IPS-20b (cell line): Measurements from ENCODE around the gene GTF2E1.
"Not testable (repeated sequence)": the region's sequence is repeated elsewhere in the genome, so short reads cannot be mapped to it uniquely, and the experiment has no call there.

ENCODE experiments used
- H3K27ac ChIP-seq: one replicate; pipeline ENCODE4 v1.5.1; 2013; ENCODE audit warnings: low read length
- H3K27me3 ChIP-seq: 2 replicates; pipeline ENCODE4 v1.6.1; 2013; ENCODE audit warnings: mild to moderate bottlenecking, low read length, inconsistent platforms; ENCODE audit not compliant: insufficient read depth
- H3K36me3 ChIP-seq: 2 replicates; pipeline ENCODE4 v1.6.1; 2013; ENCODE audit warnings: low read depth, mild to moderate bottlenecking, inconsistent platforms, low read length, moderate library complexity; ENCODE audit not compliant: insufficient read depth
- H3K4me1 ChIP-seq: 2 replicates; pipeline ENCODE4 v1.6.1; 2013; ENCODE audit warnings: mild to moderate bottlenecking, control low read depth, inconsistent platforms, low read length, moderate library complexity; ENCODE audit not compliant: insufficient read depth
- H3K4me3 ChIP-seq: 2 replicates; pipeline ENCODE4 v1.5.1; 2013; ENCODE audit warnings: mild to moderate bottlenecking, low read length, inconsistent platforms
- H3K9ac ChIP-seq: 2 replicates; pipeline ENCODE4 v1.6.1; 2013; ENCODE audit warnings: low read depth, mild to moderate bottlenecking, inconsistent platforms, low read length, moderate library complexity
- H3K9me3 ChIP-seq: 2 replicates; pipeline ENCODE4 v1.6.1; 2013; ENCODE audit warnings: mild to moderate bottlenecking, low read depth, low read length, inconsistent platforms; ENCODE audit not compliant: insufficient read depth

The GTF2E1 gene

DNA sequence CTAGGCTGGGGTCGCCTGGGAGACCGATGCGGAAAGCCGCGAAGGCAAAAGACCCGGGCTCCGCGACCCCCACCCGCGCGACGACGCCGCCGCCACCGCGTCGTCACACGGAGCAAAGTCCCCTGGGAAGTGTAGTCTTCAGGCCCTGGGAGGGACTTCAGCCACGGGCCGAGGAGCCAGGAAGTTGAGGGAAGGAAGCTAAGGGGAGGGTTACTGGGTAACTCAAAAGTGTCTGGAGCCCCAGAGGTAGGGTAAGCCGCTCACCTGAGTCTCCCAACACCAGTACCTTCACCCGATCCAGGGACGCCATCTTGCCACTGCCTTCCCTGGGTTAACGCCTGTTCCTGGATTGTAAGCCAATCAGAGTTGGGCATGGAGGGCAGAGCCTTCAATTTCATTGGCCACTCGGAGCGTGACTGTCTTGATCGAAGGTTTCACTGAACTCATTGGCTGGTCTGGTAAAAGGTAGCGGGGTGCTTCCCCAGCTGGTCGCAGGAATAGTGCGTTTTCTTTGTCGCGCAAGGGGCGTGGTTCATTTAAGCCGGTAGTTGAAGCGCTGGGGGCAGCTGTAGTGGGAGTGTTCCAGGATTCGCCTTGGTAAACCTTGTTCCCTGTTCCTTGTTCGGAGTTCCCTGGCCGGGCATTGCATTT is at the start of gene GTF2E1, which contains the start of gene RABL3:
Gene GTF2E1, plus strand, starts transcription at position 547 of the 651 bp plus-strand sequence. CDS start 7,809 bp downstream, outside the sequence.
Gene RABL3, minus strand, starts transcription at position 319 of the 651 bp plus-strand sequence. Its CDS starts 9 bp downstream, at position 310.
- Histone ChIP-seq H3K4me1 (peaks cover 14% of the 10 kb centered on the region), H3K9me3 (peaks cover 15% of the 10 kb centered on the region; the same call in 1 of the 2 replicates), H3K27me3 (no peaks in the 10 kb centered on the region), H3K27ac (peak within 1 kb of the TSS; percentile 31), H3K4me3 (peak within 1 kb of the TSS; percentile 91), H3K36me3 (peaks cover 12% of the 10 kb centered on the region), H3K9ac (peak within 1 kb of the TSS; percentile 94)

DNA sequence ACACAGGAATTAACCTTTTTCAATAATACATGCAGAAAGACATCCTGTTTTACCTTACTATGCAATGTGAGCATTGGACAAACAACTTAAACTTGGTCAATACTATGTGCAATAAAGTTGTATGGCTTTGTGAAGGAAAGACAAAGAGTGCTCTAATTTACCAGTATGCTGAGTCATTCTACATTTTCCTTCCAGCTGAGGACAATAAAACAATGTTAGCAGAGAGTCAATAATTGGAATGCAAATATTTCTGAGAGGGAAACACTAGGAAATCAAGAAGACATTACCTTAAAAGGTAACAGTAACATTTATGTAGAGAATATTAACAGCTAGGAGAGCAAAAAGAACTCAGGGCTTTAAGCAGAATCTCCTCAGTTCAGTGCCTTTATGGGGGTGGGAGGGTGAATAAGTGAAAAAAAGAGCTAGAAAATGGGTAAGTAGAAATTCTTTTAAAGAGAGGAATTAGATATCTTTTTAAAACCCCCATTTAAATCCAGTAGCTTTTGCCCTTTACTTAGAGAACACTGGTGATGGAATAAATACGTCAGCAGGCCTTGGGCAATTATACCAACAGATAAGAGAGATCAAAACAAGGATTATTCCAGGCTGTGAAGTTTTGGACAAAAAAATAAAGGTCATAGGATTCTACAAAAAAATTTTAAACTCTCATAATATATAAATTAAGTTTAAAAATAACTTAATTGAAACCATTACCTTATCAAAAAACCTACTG is 48.9 kb upstream of the GTF2E1 start:
- H3K4me3 ChIP-seq: no peak overlapping the region
- peak overlapping the region; percentile 51 for H3K27ac ChIP-seq
- peak overlapping the region; percentile 40; the same call in 1 of the 2 replicates for H3K9ac ChIP-seq
- H3K27me3 ChIP-seq: no peaks in the 10 kb centered on the region
- H3K9me3 ChIP-seq: no peaks in the 10 kb centered on the region
- H3K4me1 ChIP-seq: peaks cover 28% of the 10 kb centered on the region; the same call in 1 of the 2 replicates
- no peaks in the 10 kb centered on the region for H3K36me3 ChIP-seq

DNA sequence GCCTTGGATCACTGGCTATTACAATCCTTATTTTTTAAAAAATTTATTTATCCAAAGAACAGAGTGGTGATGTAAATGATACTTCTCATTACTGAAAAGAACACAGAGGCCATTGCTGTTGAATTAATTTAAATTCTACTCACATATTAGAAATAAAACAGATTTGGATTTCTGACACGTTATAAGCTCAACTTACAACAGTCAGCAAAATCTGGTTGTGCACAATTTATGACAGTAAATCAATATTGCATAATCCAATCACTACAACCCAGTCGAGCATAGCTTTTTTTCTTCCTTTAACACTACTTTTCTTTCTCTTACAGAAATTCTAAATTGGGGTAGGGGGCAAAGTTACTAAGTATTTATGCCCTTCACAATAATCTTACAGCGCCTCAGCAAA is 43.2 kb upstream of the GTF2E1 start:
- H3K9ac ChIP-seq: no peak overlapping the region
- H3K36me3 ChIP-seq: 0 out of 2 replicates have a peak, but pooled peaks cover 5% of the 10 kb centered on the region
- no peak overlapping the region for H3K4me3 ChIP-seq
- H3K4me1 ChIP-seq: peaks cover 10% of the 10 kb centered on the region; the same call in 1 of the 2 replicates
- no peaks in the 10 kb centered on the region for H3K27me3 ChIP-seq
- H3K9me3 ChIP-seq: peaks cover 2% of the 10 kb centered on the region; the same call in 1 of the 2 replicates
- H3K27ac ChIP-seq: no peak overlapping the region

DNA sequence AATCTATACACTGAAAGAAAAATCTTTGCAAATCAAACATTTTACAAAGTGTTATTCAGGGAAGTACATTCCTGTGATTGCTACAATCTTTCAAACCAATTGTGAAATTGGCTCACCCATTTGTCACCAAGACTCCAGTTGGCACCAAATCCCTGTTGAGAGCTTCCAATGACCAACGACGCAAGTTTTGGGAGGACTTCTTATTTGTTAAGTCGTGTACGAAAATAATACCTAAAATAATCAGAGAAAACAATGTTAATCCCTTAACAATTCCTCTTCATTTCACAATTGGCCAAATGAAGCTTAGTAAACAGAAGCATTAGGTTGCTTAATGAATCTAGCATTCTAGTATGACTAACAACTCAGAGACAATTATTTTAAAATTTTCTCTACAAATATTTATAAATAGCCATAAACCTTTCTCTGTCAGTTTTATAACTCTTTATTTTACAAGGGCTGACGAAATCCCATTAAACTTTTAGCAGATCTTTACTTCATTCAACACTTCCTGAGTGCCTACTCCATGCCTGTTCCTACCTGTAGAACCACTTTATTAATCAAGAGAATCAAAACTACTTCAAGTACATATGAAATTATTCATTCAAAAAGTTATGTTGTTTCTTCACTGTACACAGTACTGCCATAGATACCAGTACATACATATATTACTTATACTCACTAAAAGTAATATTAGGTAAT is 36.5 kb upstream of the GTF2E1 start:
- H3K9ac ChIP-seq: no peak overlapping the region
- H3K4me3 ChIP-seq: no peak overlapping the region
- no peaks in the 10 kb centered on the region for H3K4me1 ChIP-seq
- no peak overlapping the region for H3K27ac ChIP-seq
- 0 out of 2 replicates have a peak, but pooled peaks cover 11% of the 10 kb centered on the region for H3K36me3 ChIP-seq
- H3K9me3 ChIP-seq: peaks cover 2% of the 10 kb centered on the region; the same call in 1 of the 2 replicates
- no peaks in the 10 kb centered on the region for H3K27me3 ChIP-seq

DNA sequence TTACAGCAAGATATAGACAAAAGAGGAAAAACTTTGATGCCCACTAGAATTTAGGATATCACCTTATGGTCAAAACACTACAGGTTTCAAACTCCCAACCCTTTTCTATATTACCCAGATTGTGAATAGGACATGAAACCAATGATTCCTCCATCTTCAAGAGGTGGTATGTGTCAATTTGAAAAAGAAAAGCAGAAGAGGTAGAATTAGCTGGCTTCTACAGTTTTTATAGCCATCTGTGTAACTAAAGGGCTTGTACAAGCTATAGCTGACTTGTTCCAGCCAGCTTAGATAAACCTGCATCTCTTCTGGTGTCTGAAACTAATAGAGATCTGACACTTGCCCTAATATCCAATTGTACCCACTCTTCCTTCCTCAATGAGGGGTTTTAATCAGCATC is 35.6 kb upstream of the GTF2E1 start:
- no peak overlapping the region for H3K27ac ChIP-seq
- H3K9ac ChIP-seq: no peak overlapping the region
- H3K4me3 ChIP-seq: no peak overlapping the region
- no peaks in the 10 kb centered on the region for H3K27me3 ChIP-seq
- H3K9me3 ChIP-seq: peaks cover 2% of the 10 kb centered on the region; the same call in 1 of the 2 replicates
- 0 out of 2 replicates have a peak, but pooled peaks cover 11% of the 10 kb centered on the region for H3K36me3 ChIP-seq
- no peaks in the 10 kb centered on the region for H3K4me1 ChIP-seq

DNA sequence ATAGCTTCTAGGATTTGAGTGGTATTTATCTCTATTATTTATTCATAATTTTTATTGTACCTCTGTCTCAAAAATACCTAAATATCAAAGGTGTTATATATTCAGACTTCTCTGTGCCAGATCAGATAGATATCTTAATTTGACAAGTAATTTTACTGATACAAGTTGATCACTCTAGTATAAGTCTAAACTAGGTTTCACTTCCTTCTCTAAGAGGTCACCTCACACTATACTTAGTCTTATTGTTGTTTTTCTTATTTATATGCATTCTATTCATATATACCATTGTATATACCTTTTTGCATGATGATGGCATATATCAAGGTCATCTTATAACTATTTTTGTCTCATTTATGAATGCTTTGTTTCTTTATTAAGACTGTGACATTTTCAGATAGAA is 34.1 kb upstream of the GTF2E1 start:
- H3K9me3 ChIP-seq: no peaks in the 10 kb centered on the region
- H3K27ac ChIP-seq: no peak overlapping the region
- no peak overlapping the region for H3K4me3 ChIP-seq
- H3K4me1 ChIP-seq: no peaks in the 10 kb centered on the region
- 0 out of 2 replicates have a peak, but pooled peaks cover 11% of the 10 kb centered on the region for H3K36me3 ChIP-seq
- H3K9ac ChIP-seq: no peak overlapping the region
- H3K27me3 ChIP-seq: no peaks in the 10 kb centered on the region

DNA sequence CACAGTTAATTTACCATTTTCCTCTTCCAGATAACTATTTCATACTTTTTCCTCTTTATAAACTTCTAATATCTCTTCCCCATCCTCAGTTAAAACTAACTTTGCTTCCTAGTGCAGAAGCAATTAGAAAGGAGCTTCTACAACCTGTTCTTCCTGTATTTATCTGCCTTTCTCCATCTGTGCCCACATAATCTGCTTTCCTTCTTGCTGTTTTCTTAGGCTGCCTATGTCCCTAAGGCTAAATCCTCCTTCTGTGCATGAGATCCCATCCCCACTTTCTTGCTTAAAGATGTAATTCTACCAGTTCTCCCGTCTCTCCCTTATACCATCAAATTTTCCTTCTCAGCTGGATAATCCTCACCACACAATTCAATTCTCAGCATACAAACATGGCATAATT is 32.2 kb upstream of the GTF2E1 start:
- no peak overlapping the region for H3K9ac ChIP-seq
- no peaks in the 10 kb centered on the region for H3K9me3 ChIP-seq
- H3K27me3 ChIP-seq: no peaks in the 10 kb centered on the region
- H3K27ac ChIP-seq: no peak overlapping the region
- H3K36me3 ChIP-seq: 0 out of 2 replicates have a peak, but pooled peaks cover 6% of the 10 kb centered on the region
- H3K4me1 ChIP-seq: no peaks in the 10 kb centered on the region
- H3K4me3 ChIP-seq: no peak overlapping the region

DNA sequence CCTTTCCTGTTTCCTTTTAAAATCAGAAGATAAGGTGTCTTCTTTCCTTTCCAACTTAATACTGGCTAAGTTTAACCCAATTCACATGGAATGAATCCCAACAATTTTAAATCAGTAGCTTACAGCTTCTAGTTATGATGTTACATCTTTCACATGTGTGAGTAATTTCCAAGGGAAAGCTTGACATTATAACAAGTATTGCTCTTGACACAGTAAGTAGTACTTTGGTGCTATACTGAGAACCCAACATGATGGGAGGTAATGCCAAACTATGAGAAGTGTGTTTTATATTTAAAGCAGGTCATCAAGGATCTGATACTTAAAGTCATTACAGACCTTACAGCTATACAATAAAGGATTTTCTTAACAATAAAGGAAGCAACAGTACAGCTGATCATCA is 29.3 kb upstream of the GTF2E1 start:
- H3K27ac ChIP-seq: no peak overlapping the region
- H3K4me3 ChIP-seq: no peak overlapping the region
- H3K4me1 ChIP-seq: no peaks in the 10 kb centered on the region
- no peaks in the 10 kb centered on the region for H3K27me3 ChIP-seq
- H3K9me3 ChIP-seq: no peaks in the 10 kb centered on the region
- no peak overlapping the region for H3K9ac ChIP-seq
- H3K36me3 ChIP-seq: 0 out of 2 replicates have a peak, but pooled peaks cover 5% of the 10 kb centered on the region

DNA sequence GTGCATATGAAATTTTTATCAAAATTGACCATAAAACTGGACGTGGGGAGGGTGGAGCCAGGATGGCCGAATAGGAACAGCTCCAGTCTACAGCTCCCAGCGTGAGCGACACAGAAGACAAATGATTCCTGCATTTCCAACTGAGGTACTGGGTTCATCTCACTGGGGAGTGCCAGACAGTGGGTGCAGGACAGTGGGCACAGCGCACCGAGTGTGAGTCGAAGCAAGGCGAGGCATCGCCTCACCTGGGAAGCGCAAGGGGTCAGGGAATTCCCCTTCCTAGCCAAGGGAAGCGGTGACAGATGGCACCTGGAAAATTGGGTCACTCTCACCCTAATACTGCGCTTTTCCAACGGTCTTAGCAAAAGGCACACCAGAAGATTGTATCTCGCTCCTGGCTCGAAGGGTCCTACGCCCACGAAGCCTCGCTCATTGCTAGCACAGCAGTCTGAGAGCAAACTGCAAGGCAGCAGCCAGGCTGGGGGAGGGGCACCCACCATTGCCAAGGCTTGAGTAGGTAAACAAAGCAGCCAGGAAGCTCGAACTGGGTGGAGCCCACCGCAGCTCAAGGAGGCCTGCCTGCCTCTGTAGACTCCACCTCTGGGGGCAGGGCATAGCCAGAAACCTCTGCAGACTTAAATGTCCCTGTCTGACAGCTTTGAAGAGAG is 23.2 kb upstream of the GTF2E1 start:
- Histone ChIP-seq H3K9ac (peak overlapping the region; percentile 74; the same call in 1 of the 2 replicates), H3K4me3 (peak overlapping the region; percentile 63), H3K27ac (peak overlapping the region; percentile 27)
- H3K9me3 ChIP-seq, H3K27me3 ChIP-seq, H3K4me1 ChIP-seq, H3K36me3 ChIP-seq: not testable (repeated sequence)

DNA sequence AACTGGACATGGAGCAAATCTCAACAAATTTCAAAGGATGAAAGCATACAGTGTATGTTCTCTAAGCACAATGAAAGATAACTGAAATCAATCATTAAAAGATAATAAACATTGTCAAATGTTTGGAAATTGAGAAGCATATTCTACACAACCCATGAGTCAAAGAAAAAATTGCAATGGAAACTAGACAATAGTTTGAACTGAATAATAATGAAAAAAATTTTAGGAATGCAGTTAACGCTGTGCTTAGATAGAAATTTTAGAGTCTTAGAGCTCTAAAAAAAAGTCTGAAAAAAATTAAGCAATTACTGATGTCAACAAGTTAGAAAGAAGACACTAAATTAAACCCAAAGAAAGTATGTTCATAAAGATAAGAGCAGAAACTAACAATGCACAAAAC is 15.8 kb upstream of the GTF2E1 start:
- H3K4me1 ChIP-seq: peaks cover 4% of the 10 kb centered on the region; the same call in 1 of the 2 replicates
- no peaks in the 10 kb centered on the region for H3K9me3 ChIP-seq
- H3K27me3 ChIP-seq: no peaks in the 10 kb centered on the region
- H3K27ac ChIP-seq: no peak overlapping the region
- no peaks in the 10 kb centered on the region for H3K36me3 ChIP-seq
- no peak overlapping the region for H3K4me3 ChIP-seq
- H3K9ac ChIP-seq: no peak overlapping the region
